ENCODE results near the gene SLC17A5.

The SLC17A5 gene

DNA sequence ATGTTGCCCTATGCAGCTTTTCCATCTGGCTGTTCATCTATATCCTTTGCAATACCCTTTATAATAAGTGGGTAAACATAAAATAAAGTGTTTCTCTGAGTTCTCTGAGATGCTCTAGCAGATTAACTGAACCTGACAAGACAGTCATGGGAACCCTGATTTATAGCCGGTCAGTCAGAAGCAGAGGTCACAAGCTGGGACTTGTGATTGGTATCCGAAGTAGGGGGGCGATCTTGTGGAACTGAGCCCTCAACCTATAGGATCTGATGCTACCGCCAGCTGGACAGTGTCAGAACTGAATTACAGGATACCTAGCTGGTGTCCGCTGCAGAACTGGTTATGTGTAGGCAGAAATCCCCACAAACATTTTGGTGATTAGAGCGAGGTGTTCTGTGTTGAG is 39.0 kb downstream of the SLC17A5 start:
- TF ChIP-seq, protein P1, sequence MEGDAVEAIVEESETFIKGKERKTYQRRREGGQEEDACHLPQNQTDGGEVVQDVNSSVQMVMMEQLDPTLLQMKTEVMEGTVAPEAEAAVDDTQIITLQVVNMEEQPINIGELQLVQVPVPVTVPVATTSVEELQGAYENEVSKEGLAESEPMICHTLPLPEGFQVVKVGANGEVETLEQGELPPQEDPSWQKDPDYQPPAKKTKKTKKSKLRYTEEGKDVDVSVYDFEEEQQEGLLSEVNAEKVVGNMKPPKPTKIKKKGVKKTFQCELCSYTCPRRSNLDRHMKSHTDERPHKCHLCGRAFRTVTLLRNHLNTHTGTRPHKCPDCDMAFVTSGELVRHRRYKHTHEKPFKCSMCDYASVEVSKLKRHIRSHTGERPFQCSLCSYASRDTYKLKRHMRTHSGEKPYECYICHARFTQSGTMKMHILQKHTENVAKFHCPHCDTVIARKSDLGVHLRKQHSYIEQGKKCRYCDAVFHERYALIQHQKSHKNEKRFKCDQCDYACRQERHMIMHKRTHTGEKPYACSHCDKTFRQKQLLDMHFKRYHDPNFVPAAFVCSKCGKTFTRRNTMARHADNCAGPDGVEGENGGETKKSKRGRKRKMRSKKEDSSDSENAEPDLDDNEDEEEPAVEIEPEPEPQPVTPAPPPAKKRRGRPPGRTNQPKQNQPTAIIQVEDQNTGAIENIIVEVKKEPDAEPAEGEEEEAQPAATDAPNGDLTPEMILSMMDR (conservative IDR thresholded peaks at IDR 0.05; ENCODE audit: control insufficient read depth, insufficient read depth, low read depth, low read length): no peak
- no peak for DNase-seq (ENCODE audit: low read depth)
- H3K4me3 ChIP-seq (ENCODE audit: control insufficient read depth, low read depth, low read length): no peak overlapping the region

DNA sequence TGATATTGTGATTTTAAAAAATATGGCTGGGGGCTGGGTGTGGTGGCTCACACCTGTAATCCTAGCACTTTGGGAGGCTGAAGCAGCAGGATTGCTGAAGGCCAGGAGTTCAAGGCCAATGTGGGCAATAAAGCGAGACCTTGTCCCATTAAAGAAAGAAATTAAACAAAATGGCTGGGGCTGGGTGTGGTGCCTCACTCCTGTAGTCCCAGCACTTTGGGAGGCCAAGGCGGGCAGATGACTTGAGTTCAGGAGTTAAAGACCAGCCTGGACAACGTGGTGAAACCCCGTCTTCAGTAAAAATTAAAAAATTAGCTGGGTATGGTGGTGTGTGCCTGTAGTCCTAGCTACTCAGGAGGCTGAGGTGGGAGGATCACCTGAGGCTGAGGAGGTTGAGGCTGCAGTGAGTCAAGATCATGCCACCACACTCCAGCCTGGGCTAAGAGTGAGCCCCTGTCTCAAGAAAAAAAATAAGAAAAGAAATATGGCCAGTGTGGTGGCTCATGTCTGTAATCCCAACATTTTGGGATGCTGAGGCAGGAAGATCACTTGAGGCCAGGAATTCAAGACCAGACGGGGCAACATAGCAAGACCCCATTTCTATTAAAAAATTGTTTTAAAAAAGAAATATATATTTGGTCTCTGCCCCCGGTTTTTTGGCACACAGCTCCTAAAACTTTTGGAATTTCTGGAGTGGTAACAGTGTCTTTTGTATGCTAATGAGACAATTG is 39.8 kb downstream of the SLC17A5 start:
- TF ChIP-seq, protein P1 (conservative IDR thresholded peaks at IDR 0.05; ENCODE audit: control insufficient read depth, insufficient read depth, low read depth, low read length): no peak
- DNase-seq (ENCODE audit: low read depth): no peak
- H3K4me3 ChIP-seq (ENCODE audit: control insufficient read depth, low read depth, low read length): no peak overlapping the region

DNA sequence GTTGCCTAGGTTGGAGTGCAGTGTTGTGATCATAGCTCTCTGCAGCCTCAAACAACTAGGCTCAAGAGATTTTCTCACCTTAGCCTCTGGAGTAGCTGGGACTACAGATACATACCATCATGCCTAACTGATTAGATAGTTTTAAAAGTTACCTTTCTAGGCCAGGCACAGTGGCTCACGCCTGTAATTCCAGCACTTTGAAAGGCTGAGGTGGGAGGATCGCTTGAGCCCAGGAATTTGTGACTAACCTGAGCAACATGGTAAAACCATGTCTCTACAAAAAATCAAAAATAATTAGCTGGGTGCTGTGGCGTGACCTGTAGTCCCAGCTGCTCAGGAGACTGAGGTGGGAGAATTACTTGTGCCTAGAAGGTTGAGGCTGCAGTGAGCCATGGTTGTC is 41.2 kb downstream of the SLC17A5 start:
- H3K4me3 ChIP-seq (ENCODE audit: control insufficient read depth, low read depth, low read length): no peak overlapping the region
- TF ChIP-seq, protein P1 (conservative IDR thresholded peaks at IDR 0.05; ENCODE audit: control insufficient read depth, insufficient read depth, low read depth, low read length): no peak
- no peak for DNase-seq (ENCODE audit: low read depth)

DNA sequence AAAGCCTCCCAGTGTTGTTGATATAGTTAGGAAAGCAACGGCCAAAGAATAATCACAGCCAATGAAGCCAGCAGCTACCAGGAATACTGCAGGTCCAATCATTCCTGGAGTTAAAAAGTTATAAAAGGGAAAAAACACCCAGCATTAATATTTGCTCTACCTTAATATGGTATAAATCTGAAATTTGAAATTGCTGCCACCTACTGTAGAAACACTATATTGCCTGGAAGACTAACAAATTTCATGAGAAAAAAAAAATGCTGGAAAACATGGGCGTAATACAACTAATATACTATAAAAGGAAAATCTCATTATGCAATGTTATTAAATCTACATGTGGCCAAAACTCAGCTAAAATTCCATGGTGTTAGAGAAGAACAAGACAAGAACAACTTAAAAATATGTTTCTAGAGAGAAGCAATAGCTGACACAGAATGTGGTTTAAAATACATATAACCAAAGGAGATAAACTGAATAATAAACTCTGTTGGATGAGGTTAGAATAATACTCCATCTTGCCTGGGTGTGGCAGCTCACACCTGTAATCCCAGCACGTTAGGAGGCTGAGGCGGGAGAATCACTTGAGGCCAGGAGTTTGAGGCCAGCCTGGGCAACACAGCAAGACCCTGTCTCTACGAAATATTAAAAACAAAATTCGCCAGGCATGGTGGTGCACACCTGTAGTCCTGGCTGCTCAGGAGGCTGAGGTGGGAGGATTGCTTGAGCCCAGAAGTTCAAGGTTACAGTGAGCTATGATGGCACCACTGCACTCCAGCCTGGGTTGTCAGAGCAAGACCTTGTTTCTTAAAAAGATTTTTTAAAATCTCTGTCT is 43.1 kb downstream of the SLC17A5 start:
- peak; percentile 53 for DNase-seq (ENCODE audit: low read depth)
- TF ChIP-seq, protein P1 (conservative IDR thresholded peaks at IDR 0.05; ENCODE audit: control insufficient read depth, insufficient read depth, low read depth, low read length): peak; percentile 46
- H3K4me3 ChIP-seq (ENCODE audit: control insufficient read depth, low read depth, low read length): no peak overlapping the region

DNA sequence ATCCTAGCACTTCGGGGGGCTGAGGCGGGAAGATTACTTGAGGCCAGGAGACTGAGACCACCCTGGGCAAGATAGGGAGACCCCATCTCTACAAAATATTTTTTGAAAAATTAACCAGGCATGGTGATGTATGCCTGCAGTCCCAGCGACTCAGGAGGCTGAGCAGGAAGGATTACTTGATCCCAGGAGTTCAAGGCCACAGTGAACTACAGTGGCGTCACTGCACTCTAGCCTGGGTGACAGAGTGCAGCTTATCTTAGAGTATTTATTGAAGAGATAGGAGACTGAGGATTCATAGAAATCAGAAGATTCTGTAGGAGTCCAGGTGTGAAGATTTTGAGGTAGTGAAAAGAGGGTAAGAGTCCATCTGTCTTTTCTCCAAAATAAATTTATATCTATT is 45.0 kb downstream of the SLC17A5 start:
- DNase-seq (ENCODE audit: low read depth): no peak
- TF ChIP-seq, protein P1 (conservative IDR thresholded peaks at IDR 0.05; ENCODE audit: control insufficient read depth, insufficient read depth, low read depth, low read length): no peak
- H3K4me3 ChIP-seq (ENCODE audit: control insufficient read depth, low read depth, low read length): no peak overlapping the region

DNA sequence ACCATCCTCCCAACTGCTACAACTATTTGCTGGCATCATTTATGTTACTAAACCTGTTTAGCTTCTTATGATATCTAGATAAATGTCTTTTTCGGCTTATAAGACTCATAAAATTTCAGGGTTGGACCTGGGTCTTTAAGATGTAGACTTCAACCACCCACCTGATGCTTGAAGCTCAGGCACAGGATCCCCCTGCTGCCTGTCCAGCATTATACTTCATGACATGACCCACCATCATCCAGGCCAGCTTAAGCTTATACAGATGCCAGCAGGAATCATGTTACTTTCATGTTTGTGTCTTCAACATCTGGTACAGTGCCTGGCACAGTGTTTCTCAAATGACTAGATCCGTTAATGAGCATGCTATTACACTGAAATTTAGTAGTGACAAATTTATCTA is 47.4 kb downstream of the SLC17A5 start:
- peak; percentile 4 for DNase-seq (ENCODE audit: low read depth)
- H3K4me3 ChIP-seq (ENCODE audit: control insufficient read depth, low read depth, low read length): no peak overlapping the region
- TF ChIP-seq, protein P1 (conservative IDR thresholded peaks at IDR 0.05; ENCODE audit: control insufficient read depth, insufficient read depth, low read depth, low read length): no peak

Measured in fibroblast of mammary gland (primary cell).